ENCODE data around the gene KIF3C. TPM values are rescaled to one million over a fixed set of nuclear protein-coding genes. Genes with fewer than 3 reads are reported as not detected.

The KIF3C gene
- total and polyA plus RNA-seq, 2 experiments from 2014 or later: 8.4 to 10.9 TPM

- Histone ChIP-seq H3K27ac (peak overlapping the region; percentile 67), H2AFZ (no peak overlapping the region), H3K79me2 (no peaks in the 10 kb centered on the region), H3K9me3 (ENCODE audit: low read depth) (no peaks in the 10 kb centered on the region), H3K27me3 (no peaks in the 10 kb centered on the region), H3K4me1 (ENCODE audit: insufficient read depth) (peaks cover 22% of the 10 kb centered on the region), H4K20me1 (ENCODE audit: insufficient read depth, poor library complexity, severe bottlenecking) (no peaks in the 10 kb centered on the region), H3K9me2 (replicated peaks; ENCODE audit: insufficient read depth) (no peaks in the 10 kb centered on the region), H3K4me2 (no peak overlapping the region), H3K4me3 (no peak overlapping the region), H3K36me3 (replicated peaks; ENCODE audit: insufficient read depth, low read depth) (no peaks in the 10 kb centered on the region)
- 64% methylated on average over 2 of the region's 2 CpGs for WGBS (ENCODE audit: low lambda C conversion rate, missing lambda C conversion rate)
- TF ChIP-seq EZH2 (IDR thresholded peaks at IDR 0.05; ENCODE audit: borderline replicate concordance): no peak
- no peak for TF ChIP-seq CTCF (IDR thresholded peaks at IDR 0.05; ENCODE audit: poor library complexity)
- TF ChIP-seq EZH2phosphoT487 (IDR thresholded peaks at IDR 0.05; ENCODE audit: low read depth, severe bottlenecking, unreplicated experiment): no peak
- peak; percentile 79 for DNase-seq (ENCODE audit: low spot score)
Measured at GRCh38 chr2:26008851-26009566, 26.7 kb upstream of the KIF3C start.

- Histone ChIP-seq H2AFZ (no peak overlapping the region), H3K4me3 (no peak overlapping the region), H4K20me1 (ENCODE audit: insufficient read depth, poor library complexity, severe bottlenecking) (no peaks in the 10 kb centered on the region), H3K79me2 (no peaks in the 10 kb centered on the region), H3K27me3 (no peaks in the 10 kb centered on the region), H3K9me2 (replicated peaks; ENCODE audit: insufficient read depth) (no peaks in the 10 kb centered on the region), H3K27ac (peak overlapping the region; percentile 67), H3K36me3 (replicated peaks; ENCODE audit: insufficient read depth, low read depth) (no peaks in the 10 kb centered on the region), H3K4me2 (no peak overlapping the region), H3K9me3 (ENCODE audit: low read depth) (no peaks in the 10 kb centered on the region), H3K4me1 (ENCODE audit: insufficient read depth) (peaks cover 16% of the 10 kb centered on the region)
- no peak for TF ChIP-seq CTCF (IDR thresholded peaks at IDR 0.05; ENCODE audit: poor library complexity)
- no peak for TF ChIP-seq EZH2 (IDR thresholded peaks at IDR 0.05; ENCODE audit: borderline replicate concordance)
- TF ChIP-seq EZH2phosphoT487 (IDR thresholded peaks at IDR 0.05; ENCODE audit: low read depth, severe bottlenecking, unreplicated experiment): no peak
- WGBS (ENCODE audit: low lambda C conversion rate, missing lambda C conversion rate): 89% methylated on average over 1 of the region's 1 CpG
- no peak for DNase-seq (ENCODE audit: low spot score)
Measured at GRCh38 chr2:26008095-26008494, 25.8 kb upstream of the KIF3C start.

- Histone ChIP-seq H4K20me1 (ENCODE audit: insufficient read depth, poor library complexity, severe bottlenecking) (no peaks in the 10 kb centered on the region), H3K36me3 (replicated peaks; ENCODE audit: insufficient read depth, low read depth) (no peaks in the 10 kb centered on the region), H3K4me1 (ENCODE audit: insufficient read depth) (peaks cover 17% of the 10 kb centered on the region), H3K9me3 (ENCODE audit: low read depth) (no peaks in the 10 kb centered on the region), H3K4me3 (no peak overlapping the region), H2AFZ (no peak overlapping the region), H3K27ac (no peak overlapping the region), H3K79me2 (no peaks in the 10 kb centered on the region), H3K4me2 (no peak overlapping the region), H3K27me3 (no peaks in the 10 kb centered on the region), H3K9me2 (replicated peaks; ENCODE audit: insufficient read depth) (no peaks in the 10 kb centered on the region)
- no peak for DNase-seq (ENCODE audit: low spot score)
- WGBS (ENCODE audit: low lambda C conversion rate, missing lambda C conversion rate): 86% methylated on average over 9 of the region's 9 CpGs
- no peak for TF ChIP-seq EZH2phosphoT487 (IDR thresholded peaks at IDR 0.05; ENCODE audit: low read depth, severe bottlenecking, unreplicated experiment)
- TF ChIP-seq EZH2 (IDR thresholded peaks at IDR 0.05; ENCODE audit: borderline replicate concordance): no peak
- no peak for TF ChIP-seq CTCF (IDR thresholded peaks at IDR 0.05; ENCODE audit: poor library complexity)
Measured at GRCh38 chr2:26002632-26003310, 20.5 kb upstream of the KIF3C start.

All from hepatocyte (in vitro differentiated cells).